Chondrocyte (in vitro differentiated cells): ENCODE measurements around the gene TMEM25. TPM values are rescaled to one million over a fixed set of nuclear protein-coding genes. Genes with fewer than 3 reads are reported as not detected.
A peak's percentile ranks its signal among the peaks of the same experiment; 100 is the strongest.
"Not testable (repeated sequence)": the region's sequence is repeated elsewhere in the genome, so short reads cannot be mapped to it uniquely, and the experiment has no call there.

ENCODE experiments used
- DNase-seq: peaks from one replicate; pipeline ENCODE4 v3.0.0; 2021; ENCODE audit warnings: mixed read lengths, low spot score
- H3K27ac Mint-ChIP-seq: one replicate; pipeline ENCODE4 v1.8.0; 2021; ENCODE audit warnings: mild to moderate bottlenecking, moderate library complexity, mixed read lengths; ENCODE audit not compliant: unreplicated experiment
- H3K27me3 Mint-ChIP-seq: 2 replicates; pipeline ENCODE4 v1.8.0; 2021; ENCODE audit warnings: low read depth, mixed read lengths
- H3K36me3 Mint-ChIP-seq: 2 replicates; pipeline ENCODE4 v1.8.0; 2021; ENCODE audit warnings: low read depth, mixed read lengths
- H3K4me1 Mint-ChIP-seq: 2 replicates; pipeline ENCODE4 v1.8.0; 2021; ENCODE audit warnings: low read depth, mild to moderate bottlenecking, mixed read lengths
- H3K4me3 Mint-ChIP-seq: one replicate; pipeline ENCODE4 v1.8.0; 2021; ENCODE audit warnings: mild to moderate bottlenecking, moderate library complexity, mixed read lengths; ENCODE audit not compliant: unreplicated experiment
- H3K9me3 Mint-ChIP-seq: 2 replicates; pipeline ENCODE4 v1.8.0; 2021; ENCODE audit warnings: low read depth, mixed read lengths
- long read RNA-seq: library from polyadenylated mRNA; stranded (forward); transcript quantifications from one replicate; pipeline ENCODE4 v2.0.0, GENCODE V29; 2021
- total RNA-seq: library from RNA; stranded (reverse); gene quantifications from 3 replicates; pipeline ENCODE4 v1.2.1, GENCODE V29; 2021
- TF ChIP-seq, protein P1 (sequence below): fragments of 200-600 bp; sonication (generic); IDR thresholded peaks from 2 replicates; pipeline ENCODE4 v1.5.0; 2021; ENCODE audit warnings: antibody characterized with exemption, mild to moderate bottlenecking, moderate library complexity

Gene TMEM25
- total RNA-seq, result 23.3 to 27.1 TPM (median 26.3 TPM) in 3 replicates
- long read RNA-seq, transcript TMEM25-201 (9 exons, 2,409 nt), result major isoform, 7 of 32 reads
- long read RNA-seq, partial matches to known transcripts, result 3 of 32 reads
- long read RNA-seq, other reads (novel, unspliced or antisense), result 15 of 32 reads

DNA sequence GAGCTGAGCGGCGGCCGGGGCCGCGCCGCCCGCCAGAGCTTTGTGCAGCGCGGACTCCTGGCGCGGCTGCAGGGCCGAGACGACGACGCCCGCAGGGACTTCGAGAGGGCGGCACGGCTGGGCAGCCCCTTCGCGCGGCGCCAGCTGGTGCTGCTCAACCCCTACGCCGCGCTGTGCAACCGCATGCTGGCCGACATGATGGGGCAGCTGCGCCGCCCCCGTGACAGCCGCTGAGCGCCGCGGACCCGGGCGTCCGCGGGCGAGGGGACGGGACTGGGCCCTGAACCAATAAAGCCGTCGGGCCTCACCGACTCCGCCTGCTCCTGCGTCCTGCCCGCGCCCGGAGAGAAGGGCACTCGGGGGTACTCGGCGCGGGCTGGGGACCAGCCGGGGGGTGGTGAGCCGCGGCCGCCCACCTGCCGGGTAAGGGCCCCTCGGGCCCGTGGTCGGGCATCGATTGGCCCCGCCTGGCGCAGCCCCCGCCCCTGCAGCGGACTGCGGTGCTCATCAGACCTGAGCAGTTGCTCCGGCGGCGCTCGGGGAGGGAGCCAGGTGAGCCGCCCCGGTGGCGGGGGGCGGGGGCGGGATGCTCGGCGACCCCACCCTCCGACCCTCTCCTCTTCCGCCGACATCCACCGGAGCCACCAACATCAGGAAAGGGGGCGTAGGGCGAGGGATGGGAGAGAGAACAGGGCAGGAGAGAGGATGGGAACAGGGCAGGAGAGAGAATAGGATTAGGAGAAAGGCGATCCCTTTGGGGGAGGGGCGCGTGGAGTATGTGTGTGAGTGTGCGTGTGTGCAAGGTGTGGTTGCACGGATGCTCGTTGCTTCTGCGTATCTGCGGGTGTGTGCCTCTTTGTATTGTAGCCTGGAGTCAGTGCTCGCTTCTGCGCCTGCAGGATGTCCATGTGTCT, at the start of gene TMEM25:
Gene TMEM25 (plus strand): TSS at position 510 of the 914 bp plus-strand sequence. CDS start 610 bp downstream, outside the sequence.
- Mint-ChIP-seq H3K36me3 (peaks cover 2% of the 10 kb centered on the region), H3K9me3 (no peaks in the 10 kb centered on the region), H3K27ac (peak within 1 kb of the TSS; percentile 42), H3K4me3 (peak within 1 kb of the TSS; percentile 92), H3K4me1 (peaks cover 24% of the 10 kb centered on the region), H3K27me3 (no peaks in the 10 kb centered on the region)
- TF ChIP-seq, protein P1, sequence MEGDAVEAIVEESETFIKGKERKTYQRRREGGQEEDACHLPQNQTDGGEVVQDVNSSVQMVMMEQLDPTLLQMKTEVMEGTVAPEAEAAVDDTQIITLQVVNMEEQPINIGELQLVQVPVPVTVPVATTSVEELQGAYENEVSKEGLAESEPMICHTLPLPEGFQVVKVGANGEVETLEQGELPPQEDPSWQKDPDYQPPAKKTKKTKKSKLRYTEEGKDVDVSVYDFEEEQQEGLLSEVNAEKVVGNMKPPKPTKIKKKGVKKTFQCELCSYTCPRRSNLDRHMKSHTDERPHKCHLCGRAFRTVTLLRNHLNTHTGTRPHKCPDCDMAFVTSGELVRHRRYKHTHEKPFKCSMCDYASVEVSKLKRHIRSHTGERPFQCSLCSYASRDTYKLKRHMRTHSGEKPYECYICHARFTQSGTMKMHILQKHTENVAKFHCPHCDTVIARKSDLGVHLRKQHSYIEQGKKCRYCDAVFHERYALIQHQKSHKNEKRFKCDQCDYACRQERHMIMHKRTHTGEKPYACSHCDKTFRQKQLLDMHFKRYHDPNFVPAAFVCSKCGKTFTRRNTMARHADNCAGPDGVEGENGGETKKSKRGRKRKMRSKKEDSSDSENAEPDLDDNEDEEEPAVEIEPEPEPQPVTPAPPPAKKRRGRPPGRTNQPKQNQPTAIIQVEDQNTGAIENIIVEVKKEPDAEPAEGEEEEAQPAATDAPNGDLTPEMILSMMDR, result no peak
- DNase-seq, result no peak

DNA sequence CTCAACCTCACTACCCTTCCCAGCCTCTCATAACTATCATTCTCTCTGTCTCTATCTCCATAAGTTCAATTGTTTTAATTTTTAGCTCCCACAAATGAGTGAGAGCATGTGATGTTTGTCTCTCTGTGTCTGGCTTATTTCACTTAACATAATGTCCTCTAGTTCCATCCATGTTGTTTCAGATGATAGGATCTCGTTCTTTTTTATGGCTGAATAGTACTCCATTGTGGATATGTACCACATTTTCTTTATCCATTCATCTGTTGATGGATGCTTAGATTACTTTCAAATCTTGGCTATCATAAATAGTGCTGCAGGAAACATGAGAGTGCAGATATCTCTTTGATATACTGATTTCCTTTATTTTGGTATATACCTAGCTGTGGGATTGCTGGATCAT, 49.8 kb upstream of the TMEM25 start:
- not testable (repeated sequence) for DNase-seq, H3K4me1 Mint-ChIP-seq, H3K27ac Mint-ChIP-seq, H3K9me3 Mint-ChIP-seq, H3K4me3 Mint-ChIP-seq, H3K27me3 Mint-ChIP-seq
- peaks cover 38% of the 10 kb centered on the region for H3K36me3 Mint-ChIP-seq

DNA sequence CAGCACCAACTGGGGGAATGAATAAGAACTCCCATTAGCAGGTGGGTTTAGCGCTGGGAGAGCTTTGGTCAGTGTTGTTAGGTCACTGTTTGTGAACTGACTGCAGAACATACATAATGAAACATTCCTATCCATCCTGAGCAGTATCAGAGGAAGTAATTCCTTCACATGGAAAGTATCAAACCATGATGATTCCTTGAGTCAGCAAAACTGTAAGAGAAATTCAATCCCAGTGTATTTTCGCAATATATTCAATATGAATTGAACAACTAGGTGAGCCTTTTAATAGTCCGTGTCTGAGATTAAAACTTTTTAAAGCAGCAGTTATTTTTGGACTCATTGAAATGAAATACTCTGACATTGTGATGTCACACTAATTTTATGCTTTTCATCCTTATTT, 46.6 kb upstream of the TMEM25 start:
- Mint-ChIP-seq H3K9me3 (no peaks in the 10 kb centered on the region), H3K4me1 (no peaks in the 10 kb centered on the region), H3K27me3 (no peaks in the 10 kb centered on the region), H3K4me3 (no peak overlapping the region), H3K36me3 (peaks cover 23% of the 10 kb centered on the region), H3K27ac (no peak overlapping the region)
- DNase-seq, result no peak
- TF ChIP-seq, protein P1, result no peak

DNA sequence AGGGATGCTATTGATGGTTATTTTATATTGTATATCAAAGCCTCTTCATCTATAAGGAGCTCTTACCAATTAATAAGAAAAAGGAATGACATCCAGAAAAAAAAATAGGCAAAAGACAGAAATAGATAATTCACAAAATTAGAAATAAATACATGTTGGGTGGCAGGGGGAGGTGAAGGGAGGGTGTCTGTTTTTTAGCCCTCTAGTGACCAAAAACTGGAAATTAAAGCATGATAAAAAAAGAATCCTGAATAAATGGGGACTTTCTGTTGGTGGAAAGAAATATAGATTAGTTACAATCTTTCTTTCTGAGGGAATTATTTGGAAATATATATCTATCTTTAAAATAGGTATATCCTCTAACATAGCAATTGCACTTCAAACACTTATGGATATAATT, 45.7 kb upstream of the TMEM25 start:
- TF ChIP-seq, protein P1, result peak; percentile 62
- peaks cover 27% of the 10 kb centered on the region for H3K36me3 Mint-ChIP-seq
- H3K4me1 Mint-ChIP-seq, result no peaks in the 10 kb centered on the region
- no peaks in the 10 kb centered on the region for H3K9me3 Mint-ChIP-seq
- DNase-seq, result no peak
- no peaks in the 10 kb centered on the region for H3K27me3 Mint-ChIP-seq
- no peak overlapping the region for H3K4me3 Mint-ChIP-seq
- H3K27ac Mint-ChIP-seq, result no peak overlapping the region

DNA sequence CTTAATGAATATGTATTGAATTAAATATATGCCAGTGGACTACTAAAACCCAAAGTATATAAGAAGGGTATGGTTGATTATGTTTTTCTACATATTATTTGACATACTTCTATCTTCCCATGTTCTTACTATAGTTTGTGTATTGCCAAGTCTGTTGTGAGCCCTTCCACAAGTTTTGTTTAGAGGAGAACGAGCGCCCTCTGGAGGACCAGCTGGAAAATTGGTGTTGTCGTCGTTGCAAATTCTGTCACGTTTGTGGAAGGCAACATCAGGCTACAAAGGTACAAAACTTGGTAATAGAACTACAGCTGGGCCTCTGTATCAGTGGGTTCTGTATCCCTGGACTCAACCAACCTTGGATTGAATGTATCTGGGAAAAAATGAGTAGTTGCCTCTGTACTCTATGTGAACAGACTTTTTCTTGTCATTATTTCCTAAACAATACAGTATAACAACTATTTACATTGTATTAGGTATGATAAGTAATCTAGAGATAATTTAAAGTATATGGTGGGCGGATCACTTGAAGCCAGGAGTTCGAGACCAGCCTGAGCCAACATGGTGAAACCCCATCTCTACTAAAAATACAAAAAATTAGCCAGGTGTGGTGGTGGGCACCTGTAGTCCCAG, 42.4 kb upstream of the TMEM25 start:
- no peaks in the 10 kb centered on the region for H3K9me3 Mint-ChIP-seq
- TF ChIP-seq, protein P1, result peak; percentile 93
- H3K36me3 Mint-ChIP-seq, result peaks cover 18% of the 10 kb centered on the region
- H3K4me1 Mint-ChIP-seq, result no peaks in the 10 kb centered on the region
- no peak overlapping the region for H3K4me3 Mint-ChIP-seq
- no peak for DNase-seq
- no peaks in the 10 kb centered on the region for H3K27me3 Mint-ChIP-seq
- no peak overlapping the region for H3K27ac Mint-ChIP-seq
